Suprapubic skin (tissue), 4 donors: ENCODE measurements around the gene MBP.

Experiments
- EP300 ChIP-seq: sonication (generic); formaldehyde crosslinking; IDR thresholded peaks from one replicate; pipeline ENCODE4 v1.6.1; 2017; ENCODE audit warnings: antibody characterized with exemption
- POLR2A ChIP-seq, 2 donors: fragments of 450-650 bp; IDR thresholded peaks; one replicate each; pipeline ENCODE4 v1.6.1; 2017; ENCODE audit warnings: antibody characterized with exemption in 2 of 2, mild to moderate bottlenecking in 2 of 2, moderate library complexity in 2 of 2
- POLR2AphosphoS5 ChIP-seq, 3 donors: sonication (generic); formaldehyde crosslinking; IDR thresholded peaks; one replicate each; pipeline ENCODE4 v1.6.1; 2017; ENCODE audit warnings: antibody characterized with exemption in 3 of 3
- TF ChIP-seq, protein P1 (sequence below), 2 donors: fragments of 200-600 bp in 1 of 2; fragments of 450-650 bp in 1 of 2; sonication (generic) in 1 of 2; IDR thresholded peaks; one replicate each; pipeline ENCODE4 v1.5.1; 2016 to 2019; ENCODE audit warnings: antibody characterized with exemption in 2 of 2, mild to moderate bottlenecking in 1 of 2, moderate library complexity in 1 of 2

DNA sequence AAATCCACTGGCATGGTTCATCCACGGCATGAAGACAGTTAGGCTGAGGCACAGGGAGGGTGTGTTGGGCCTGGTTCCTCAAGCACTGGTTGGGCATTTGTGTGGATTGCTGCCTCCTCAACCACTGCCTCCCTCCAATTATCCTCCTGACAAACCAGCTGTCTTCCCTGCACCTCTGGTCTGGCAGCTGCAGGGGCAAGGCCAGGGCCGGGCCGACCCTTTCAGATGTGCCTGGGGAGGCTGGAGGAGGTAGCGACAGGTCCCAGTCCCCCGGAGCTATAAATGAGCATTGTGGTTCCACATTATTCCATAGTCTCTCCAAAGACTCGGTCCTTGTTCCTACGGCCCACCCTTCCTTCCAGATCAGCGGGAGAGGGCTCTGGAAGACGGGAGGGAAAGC is 86.2 kb downstream of the MBP start:
- TF ChIP-seq, protein P1, sequence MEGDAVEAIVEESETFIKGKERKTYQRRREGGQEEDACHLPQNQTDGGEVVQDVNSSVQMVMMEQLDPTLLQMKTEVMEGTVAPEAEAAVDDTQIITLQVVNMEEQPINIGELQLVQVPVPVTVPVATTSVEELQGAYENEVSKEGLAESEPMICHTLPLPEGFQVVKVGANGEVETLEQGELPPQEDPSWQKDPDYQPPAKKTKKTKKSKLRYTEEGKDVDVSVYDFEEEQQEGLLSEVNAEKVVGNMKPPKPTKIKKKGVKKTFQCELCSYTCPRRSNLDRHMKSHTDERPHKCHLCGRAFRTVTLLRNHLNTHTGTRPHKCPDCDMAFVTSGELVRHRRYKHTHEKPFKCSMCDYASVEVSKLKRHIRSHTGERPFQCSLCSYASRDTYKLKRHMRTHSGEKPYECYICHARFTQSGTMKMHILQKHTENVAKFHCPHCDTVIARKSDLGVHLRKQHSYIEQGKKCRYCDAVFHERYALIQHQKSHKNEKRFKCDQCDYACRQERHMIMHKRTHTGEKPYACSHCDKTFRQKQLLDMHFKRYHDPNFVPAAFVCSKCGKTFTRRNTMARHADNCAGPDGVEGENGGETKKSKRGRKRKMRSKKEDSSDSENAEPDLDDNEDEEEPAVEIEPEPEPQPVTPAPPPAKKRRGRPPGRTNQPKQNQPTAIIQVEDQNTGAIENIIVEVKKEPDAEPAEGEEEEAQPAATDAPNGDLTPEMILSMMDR (IDR thresholded peaks at IDR 0.05): no peak
- TF ChIP-seq POLR2A (IDR thresholded peaks at IDR 0.05) (no peak), POLR2AphosphoS5 (IDR thresholded peaks at IDR 0.05) (no peak), EP300 (no peak)
